Renal cortical epithelial cell (primary cell): ENCODE measurements around the gene PERCC1. TPM values are rescaled to one million over a fixed set of nuclear protein-coding genes. Genes with fewer than 3 reads are reported as not detected.
A peak's percentile ranks its signal among the peaks of the same experiment; 100 is the strongest.
"Not testable (repeated sequence)": the region's sequence is repeated elsewhere in the genome, so short reads cannot be mapped to it uniquely, and the experiment has no call there.

Experiments used
- DNase-seq: peaks from one replicate; pipeline ENCODE4 v3.0.0-alpha.2; 2011; ENCODE audit warnings: low read depth
- total RNA-seq: library from RNA; depleted of rRNA; stranded (reverse); fragments of >200 nt; gene quantifications from 2 replicates; pipeline ENCODE4 v1.2.3, GENCODE V29; 2014

Gene PERCC1
- total RNA-seq, 1 donor from 2014 or later = not detected

GRCh38 chr16:1469141-1469540 lies 38.3 kb downstream of the PERCC1 start:
- DNase-seq = not testable (repeated sequence)

GRCh38 chr16:1469693-1470201 lies 38.9 kb downstream of the PERCC1 start:
- peak; percentile 64 for DNase-seq

GRCh38 chr16:1470481-1471251 lies 39.8 kb downstream of the PERCC1 start:
- DNase-seq = peak; percentile 46

- no peak for DNase-seq
These were observed 40.8 kb downstream of the PERCC1 start for GRCh38 chr16:1471569-1472194.

- no peak for DNase-seq
These were observed 42.1 kb downstream of the PERCC1 start for GRCh38 chr16:1472974-1473373.

GRCh38 chr16:1474082-1474795 lies 43.4 kb downstream of the PERCC1 start:
- peak; percentile 45 for DNase-seq

- DNase-seq = peak; percentile 45
These were observed 44.1 kb downstream of the PERCC1 start, which contains the start of gene CLCN7 for GRCh38 chr16:1474796-1475551. TSS of gene CLCN7 (minus strand) at chr16:1475028. CDS start at chr16:1474974, 54 bp downstream.

GRCh38 chr16:1475552-1476114 lies 44.8 kb downstream of the PERCC1 start:
- DNase-seq = no peak

GRCh38 chr16:1477033-1477432 lies 46.2 kb downstream of the PERCC1 start:
- DNase-seq = no peak

- DNase-seq = not testable (repeated sequence)
These were observed 48.1 kb downstream of the PERCC1 start for GRCh38 chr16:1478937-1479336.

- DNase-seq = no peak
These were observed 51.3 kb downstream of the PERCC1 start for GRCh38 chr16:1481906-1482835.

Other genes starting within 250 kb of the PERCC1 start
- not detected in 2 replicates for gene TPSG1, start 205.8 kb upstream of the PERCC1 start, total RNA-seq
- gene TPSB2, start 200.9 kb upstream of the PERCC1 start, total RNA-seq = not detected in 2 replicates
- not detected in 2 replicates for gene TPSAB1, start 190.4 kb upstream of the PERCC1 start, total RNA-seq
- gene TPSD1, start 175.0 kb upstream of the PERCC1 start, total RNA-seq = not detected in 2 replicates
- gene UBE2I, start 121.4 kb upstream of the PERCC1 start, total RNA-seq = 64.3 and 90.0 TPM in 2 replicates
- 2.1 and 3.0 TPM in 2 replicates for gene BAIAP3, start 97.4 kb upstream of the PERCC1 start, total RNA-seq
- gene TSR3, start 79.2 kb upstream of the PERCC1 start, total RNA-seq = 56.9 and 85.1 TPM in 2 replicates
- 30.6 and 101 TPM in 2 replicates for gene GNPTG, start 79.1 kb upstream of the PERCC1 start, total RNA-seq
- gene UNKL, start 16.4 kb upstream of the PERCC1 start, total RNA-seq = 5.4 and 13.8 TPM in 2 replicates
- gene UQCC4, start 10.3 kb upstream of the PERCC1 start, total RNA-seq = 12.4 and 15.8 TPM in 2 replicates
- gene CCDC154, start 13.5 kb downstream of the PERCC1 start, total RNA-seq = 0.25 TPM in 1 of 2 replicates, not detected in the other
- 43.6 and 79.8 TPM in 2 replicates for gene CLCN7, start 44.0 kb downstream of the PERCC1 start, total RNA-seq
- not detected in 2 replicates for gene PTX4, start 57.9 kb downstream of the PERCC1 start, total RNA-seq
- gene TELO2, start 62.3 kb downstream of the PERCC1 start, total RNA-seq = 11.1 and 19.8 TPM in 2 replicates
- gene TMEM204, start 102.6 kb downstream of the PERCC1 start, total RNA-seq = 0.10 TPM in 1 of 2 replicates, not detected in the other
- gene IFT140, start 181.0 kb downstream of the PERCC1 start, total RNA-seq = 19.1 and 59.2 TPM in 2 replicates
- gene CRAMP1, start 181.3 kb downstream of the PERCC1 start, total RNA-seq = 4.9 and 14.2 TPM in 2 replicates
- gene JPT2, start 247.2 kb downstream of the PERCC1 start, total RNA-seq = 149 and 284 TPM in 2 replicates